IMR-90 (cell line): ENCODE measurements around the gene KAT6B. TPM values are rescaled to one million over a fixed set of nuclear protein-coding genes. Genes with fewer than 3 reads are reported as not detected.

Experiments used
- ATAC-seq: fragments of 200-7000 bp; cut with Tn5 transposase; 2 replicates; pipeline ENCODE4 v1.9.1; 2020; ENCODE audit warnings: low read depth, mild to moderate bottlenecking, moderate library complexity
- BruUV-seq: library from RNA; stranded (reverse); fragments of 400-500 nt; replicated peaks from 2 replicates; lab custom pipeline; 2021; lab: Mats Ljungman, UMichigan
- CTCF ChIA-PET: fragments of 300-600 bp; formaldehyde crosslinking; extraction: SDS; loops from one replicate; lab custom pipeline; 2021; ENCODE audit warnings: antibody characterized with exemption; lab: Yijun Ruan, JAX
- POLR2A ChIA-PET: fragments of 300-600 bp; sonication (Branson Sonifier 250); formaldehyde crosslinking; loops from one replicate; lab custom pipeline; 2022; ENCODE audit warnings: antibody characterized with exemption; ENCODE audit not compliant: unreplicated experiment; lab: Charles Lee
- DNase-seq: peaks from one replicate; pipeline ENCODE4 v3.0.0; 2013
- H2AFZ ChIP-seq: replicated peaks from 2 replicates; pipeline ENCODE3; 2013; ENCODE audit warnings: low read length, mild to moderate bottlenecking; ENCODE audit not compliant: poor library complexity
- H2AK5ac ChIP-seq: 2 replicates; pipeline ENCODE4 v1.6.1; 2013; ENCODE audit warnings: low read depth, low read length, inconsistent platforms
- H2AK9ac ChIP-seq: replicated peaks from 2 replicates; pipeline ENCODE3; 2013; ENCODE audit warnings: mild to moderate bottlenecking, low read depth, low read length, moderate library complexity; ENCODE audit not compliant: poor library complexity
- H2BK120ac ChIP-seq: 2 replicates; pipeline ENCODE4 v1.6.1; 2013; ENCODE audit warnings: low read depth, low read length, inconsistent platforms
- H2BK15ac ChIP-seq: 3 replicates; pipeline ENCODE4 v1.6.1; 2013; ENCODE audit warnings: low read depth, low read length, inconsistent platforms
- H2BK20ac ChIP-seq: 2 replicates; pipeline ENCODE4 v1.6.1; 2013; ENCODE audit warnings: low read depth, mild to moderate bottlenecking, inconsistent platforms, low read length, moderate library complexity
- H2BK5ac ChIP-seq: 2 replicates; pipeline ENCODE4 v1.6.1; 2013; ENCODE audit warnings: mild to moderate bottlenecking, low read depth, low read length, inconsistent platforms; ENCODE audit not compliant: poor library complexity, severe bottlenecking
- H3K14ac ChIP-seq: replicated peaks from 2 replicates; pipeline ENCODE4 v1.6.1; 2013; ENCODE audit warnings: low read depth, low read length, inconsistent platforms
- H3K18ac ChIP-seq: 2 replicates; pipeline ENCODE4 v1.6.1; 2013; ENCODE audit warnings: low read depth, low read length, control low read depth
- H3K23ac ChIP-seq: 2 replicates; pipeline ENCODE4 v1.6.1; 2013; ENCODE audit warnings: low read depth, low read length, inconsistent platforms
- H3K27ac ChIP-seq: 2 replicates; pipeline ENCODE4 v1.5.1; 2013; ENCODE audit warnings: mild to moderate bottlenecking, control low read depth, low read length; ENCODE audit not compliant: insufficient read depth
- H3K27me3 ChIP-seq: 2 replicates; pipeline ENCODE4 v1.6.1; 2013; ENCODE audit warnings: low read length; ENCODE audit not compliant: control insufficient read depth, insufficient read depth
- H3K36me3 ChIP-seq: 2 replicates; pipeline ENCODE4 v1.6.1; 2013; ENCODE audit warnings: low read length, mixed read lengths; ENCODE audit not compliant: control insufficient read depth, insufficient read depth
- H3K4ac ChIP-seq: 2 replicates; pipeline ENCODE4 v1.6.1; 2013; ENCODE audit warnings: low read depth, low read length, inconsistent platforms
- H3K4me1 ChIP-seq: 2 replicates; pipeline ENCODE4 v1.6.1; 2013; ENCODE audit warnings: low read length, mixed read lengths; ENCODE audit not compliant: control insufficient read depth, insufficient read depth
- H3K4me2 ChIP-seq: 2 replicates; pipeline ENCODE4 v1.6.1; 2013; ENCODE audit warnings: low read depth, mild to moderate bottlenecking, control low read depth, low read length, moderate library complexity
- H3K4me3 ChIP-seq: 2 replicates; pipeline ENCODE4 v1.5.1; 2013; ENCODE audit warnings: low read depth, mild to moderate bottlenecking, control low read depth, low read length, moderate library complexity; ENCODE audit not compliant: insufficient read depth
- H3K56ac ChIP-seq: 2 replicates; pipeline ENCODE4 v1.6.1; 2013; ENCODE audit warnings: low read length, inconsistent platforms; ENCODE audit not compliant: insufficient read depth; ENCODE audit errors: extremely low read depth
- H3K79me1 ChIP-seq, 2 experiments: 2 replicates each; pipeline ENCODE4 v1.6.1; 2013; ENCODE audit warnings: low read length in 2 of 2, inconsistent platforms in 1 of 2, low read depth in 1 of 2
- H3K9ac ChIP-seq: 2 replicates; pipeline ENCODE4 v1.6.1; 2013; ENCODE audit warnings: low read depth, low read length, control low read depth
- H3K9me1 ChIP-seq: 2 replicates; pipeline ENCODE4 v1.6.1; 2013; ENCODE audit warnings: low read length, inconsistent platforms; ENCODE audit not compliant: insufficient read depth
- H3K9me3 ChIP-seq: 2 replicates; pipeline ENCODE4 v1.6.1; 2013; ENCODE audit warnings: low read length; ENCODE audit not compliant: control insufficient read depth, insufficient read depth
- H4K20me1 ChIP-seq: 2 replicates; pipeline ENCODE4 v1.6.1; 2013; ENCODE audit warnings: low read length, inconsistent platforms; ENCODE audit not compliant: insufficient read depth
- H4K5ac ChIP-seq: 2 replicates; pipeline ENCODE4 v1.6.1; 2013; ENCODE audit warnings: mild to moderate bottlenecking, low read depth, low read length, control low read depth
- H4K8ac ChIP-seq, 2 experiments: 2 replicates each; pipeline ENCODE4 v1.6.1; 2013; ENCODE audit warnings: low read depth in 2 of 2, low read length in 2 of 2, control low read depth in 1 of 2, inconsistent platforms in 1 of 2
- H4K91ac ChIP-seq: 2 replicates; pipeline ENCODE4 v1.6.1; 2013; ENCODE audit warnings: low read depth, low read length, inconsistent platforms; ENCODE audit not compliant: insufficient read depth
- CHD1 ChIP-seq: IDR thresholded peaks from 2 replicates; pipeline ENCODE4 v1.6.1; 2012; ENCODE audit warnings: low read depth, low read length, improper control_type of control experiment
- MAZ ChIP-seq: IDR thresholded peaks from 2 replicates; pipeline ENCODE4 v1.6.1; 2012; ENCODE audit warnings: low read depth, mild to moderate bottlenecking, low read length, improper control_type of control experiment, moderate library complexity, borderline replicate concordance
- MXI1 ChIP-seq: IDR thresholded peaks from 2 replicates; pipeline ENCODE4 v1.6.1; 2012; ENCODE audit warnings: low read depth, mild to moderate bottlenecking, low read length, moderate library complexity, borderline replicate concordance
- RAD21 ChIP-seq: IDR thresholded peaks from 2 replicates; pipeline ENCODE4 v1.6.1; 2012; ENCODE audit warnings: low read length, improper control_type of control experiment
- RFX5 ChIP-seq: IDR thresholded peaks from 2 replicates; pipeline ENCODE4 v1.8.0; 2012; ENCODE audit warnings: low read depth, mild to moderate bottlenecking, low read length, moderate library complexity
- SMC3 ChIP-seq: fragments of 150-350 bp; IDR thresholded peaks from 2 replicates; pipeline ENCODE4 v1.6.1; 2016; ENCODE audit warnings: low read depth, mild to moderate bottlenecking, antibody characterized with exemption, low read length, moderate library complexity
- WGBS, 2 experiments: methylation state at CpG; one replicate each; pipeline versions ENCODE4 v1.1.5 to v1.1.7; 2013; ENCODE audit warnings: missing lambda C conversion rate in 2 of 2; ENCODE audit not compliant: insufficient read length in 1 of 2; ENCODE audit errors: extremely low coverage in 2 of 2; 5-methylcytosine and 5-hydroxymethylcytosine counted together
- dilution Hi-C: fragments of 300-500 bp; cut with HindIII; formaldehyde crosslinking; loops from one replicate; pipeline ENCODE4 v1.14.3; 2018; ENCODE audit warnings: low sequenced_read_pairs; ENCODE audit not compliant: unreplicated experiment
- in situ Hi-C: fragments of 300-500 bp; cut with MboI; formaldehyde crosslinking; loops from 3 replicates; pipeline ENCODE4 v1.14.3; 2019; ENCODE audit warnings: low sequenced_read_pairs, inconsistent platforms, mixed read lengths
- intact Hi-C: fragments of 100-400 bp; cut with micrococcal nuclease; formaldehyde crosslinking; loops from 2 replicates; pipeline ENCODE4 v1.10.0; 2022
- polyA plus RNA-seq, 3 experiments: library from polyadenylated mRNA; depleted of rRNA; stranded (reverse); fragments of >200 nt; gene quantifications; 2 replicates each; pipeline ENCODE4 v1.2.3, GENCODE V29; 2012; ENCODE audit warnings: low replicate concordance in 1 of 3
- total RNA-seq: library from RNA; depleted of rRNA; stranded (reverse); fragments of >200 nt; gene quantifications from 2 replicates; pipeline ENCODE4 v1.2.3, GENCODE V29; 2012

Gene KAT6B
- total and polyA plus RNA-seq, 2 of the 4 experiments (the other 2 are of a cell fraction), result 8.8 to 28.1 TPM

DNA sequence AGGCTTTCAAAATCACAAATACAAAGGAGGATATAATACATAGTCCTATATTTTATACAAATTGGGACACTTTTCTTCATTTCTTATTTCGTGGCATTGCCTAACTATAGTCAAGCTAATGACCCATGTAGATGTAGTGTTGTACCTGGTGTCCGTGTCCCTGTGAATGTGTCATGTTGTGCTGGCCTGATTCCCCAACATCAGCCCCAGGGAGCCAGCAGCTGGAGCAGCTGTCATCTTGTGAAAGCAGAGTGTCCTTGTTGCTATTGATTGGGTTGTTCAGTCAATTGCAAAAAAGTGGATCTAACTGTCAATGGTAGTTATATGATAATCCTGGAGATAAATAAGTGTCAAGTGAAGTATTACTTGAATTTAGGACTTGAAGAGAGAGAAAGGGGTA, 86.3 kb downstream of the KAT6B start:
- BruUV-seq, result no TSS peak
- 0 out of 2 replicates have a peak overlapping the region, but pooled peaks have one; percentile 24 for H3K23ac ChIP-seq
- ATAC-seq (no peak), DNase-seq (no peak)
- no peak overlapping the region for H2AFZ ChIP-seq
- no peak overlapping the region for H3K4me2 ChIP-seq
- no peak overlapping the region for H3K4me3 ChIP-seq
- in situ Hi-C loops, result no loop called here
- intact Hi-C loops, result loop anchor here (10.0 kb wide), 1 partner anchor 368 kb away; no protein-coding TSS in a partner anchor
- no peak overlapping the region for H2BK20ac ChIP-seq
- no peak overlapping the region for H3K18ac ChIP-seq
- dilution Hi-C loops, result no loop called here
- H3K9ac ChIP-seq, result no peak overlapping the region
- H4K5ac ChIP-seq, result no peak overlapping the region
- no peaks in the 10 kb centered on the region for H3K36me3 ChIP-seq
- H4K8ac ChIP-seq, result peak overlapping the region in 1 of 2 experiments; percentile 1; a peak in 1 of 4 replicates
- peaks cover 24% of the 10 kb centered on the region for H3K4me1 ChIP-seq
- H4K20me1 ChIP-seq, result no peaks in the 10 kb centered on the region; the same call in 1 of the 2 replicates
- POLR2A ChIA-PET, result no interaction called here
- H2AK9ac ChIP-seq, result no peak overlapping the region
- H3K4ac ChIP-seq, result peak overlapping the region; percentile 54; the same call in 1 of the 2 replicates
- H3K56ac ChIP-seq, result no peak overlapping the region
- no peak overlapping the region; the same call in 1 of the 2 replicates for H3K27ac ChIP-seq
- peaks cover 10% of the 10 kb centered on the region for H3K9me1 ChIP-seq
- H2AK5ac ChIP-seq, result peak overlapping the region; percentile 31; the same call in 1 of the 2 replicates
- CTCF ChIA-PET, result no interaction called here
- no peaks in the 10 kb centered on the region for H3K9me3 ChIP-seq
- H2BK15ac ChIP-seq, result no peak overlapping the region; the same call in 2 of the 3 replicates
- no peak overlapping the region for H2BK5ac ChIP-seq
- H3K14ac ChIP-seq, result no peak overlapping the region
- peak overlapping the region; percentile 51; the same call in 1 of the 2 replicates for H2BK120ac ChIP-seq
- peak overlapping the region; percentile 26 for H4K91ac ChIP-seq
- WGBS, 2 experiments, result 100% methylated on average over 1 of the region's 2 CpGs; no CpG with 5 or more reads in 1 of the 2 experiments
- no peaks in the 10 kb centered on the region for H3K27me3 ChIP-seq
- no peak for TF ChIP-seq RAD21
- no peak for TF ChIP-seq MAZ
- TF ChIP-seq MXI1, result no peak
- TF ChIP-seq SMC3, result no peak
- no peak for TF ChIP-seq CHD1
- TF ChIP-seq RFX5, result no peak
- peaks cover 39 to 72% of the 10 kb centered on the region in 2 experiments for H3K79me1 ChIP-seq
